Measurements from ENCODE around the gene ESR2. TPM values are rescaled to one million over a fixed set of nuclear protein-coding genes. Genes with fewer than 3 reads are reported as not detected.

ESR2 gene
- total RNA-seq, 1 experiment from 2014 or later: 0.15 TPM

DNA sequence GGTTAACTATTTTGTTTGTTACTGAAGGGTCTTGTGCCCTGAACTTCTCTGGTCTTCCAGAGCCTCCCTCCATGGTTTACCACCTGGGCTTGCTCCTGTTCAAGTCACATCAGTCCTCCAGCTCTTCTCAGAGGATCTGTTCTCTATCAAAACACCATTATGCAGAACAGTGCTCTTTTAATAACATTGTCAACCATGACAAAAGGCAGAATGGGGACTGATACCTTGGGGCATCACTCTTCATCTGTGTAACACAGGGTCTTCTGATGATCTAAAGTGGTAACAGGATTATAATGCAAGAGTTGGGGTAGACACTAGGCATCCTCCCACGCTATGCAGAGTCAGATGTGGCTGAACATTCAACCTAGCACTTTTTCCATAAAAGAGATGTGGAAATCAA is 38.4 kb downstream of the ESR2 start:
- DNase-seq: no peak
- H3K18ac ChIP-seq (ENCODE audit: insufficient read length, low read depth, low read length): no peak overlapping the region
- no peak overlapping the region for H2BK15ac ChIP-seq (ENCODE audit: low read depth, low read length)
- Mint-ChIP-seq H3K4me3 (no peak overlapping the region), H3K4me1 (peaks cover 2 to 8% of the 10 kb centered on the region in 2 experiments), H3K9me3 (no peaks in the 10 kb centered on the region), H3K27me3 (ENCODE audit: low read depth) (no peaks in the 10 kb centered on the region), H3K36me3 (ENCODE audit: insufficient read depth in 1 of 3, low read depth in 3 of 3) (no peaks in the 10 kb centered on the region), H3K27ac (no peak overlapping the region)
- no peak overlapping the region for H4K8ac ChIP-seq (replicated peaks; ENCODE audit: insufficient read length, low read depth, low read length)
- no peaks in the 10 kb centered on the region for H3K27me3 ChIP-seq (ENCODE audit: insufficient read depth, low read length)
- H2BK20ac ChIP-seq (ENCODE audit: low read depth, low read length, poor library complexity, severe bottlenecking): no peak overlapping the region
- H3K4me2 ChIP-seq (ENCODE audit: insufficient read depth, insufficient read length, low read length): no peak overlapping the region
- H3K4me1 ChIP-seq (ENCODE audit: insufficient read depth, low read length): no peaks in the 10 kb centered on the region
- no peak overlapping the region for H2AFZ ChIP-seq (ENCODE audit: low read length)
- H2BK12ac ChIP-seq (ENCODE audit: insufficient read length, low read depth, low read length): no peak overlapping the region
- H3K4ac ChIP-seq (ENCODE audit: low read depth, low read length): no peak overlapping the region
- H3T11ph ChIP-seq (ENCODE audit: low read length): no peak overlapping the region
- no peak overlapping the region for H3K23ac ChIP-seq (ENCODE audit: insufficient read length, low read depth, low read length)
- H3K14ac ChIP-seq (ENCODE audit: insufficient read depth, low read length): no peak overlapping the region
- WGBS (ENCODE audit: extremely low coverage, insufficient read length, low lambda C conversion rate): no CpG with 5 or more reads among the region's 1 CpG
- no peaks in the 10 kb centered on the region for H4K20me1 ChIP-seq (ENCODE audit: control insufficient read depth, insufficient read depth, insufficient read length)
- no peak overlapping the region for H2AK5ac ChIP-seq (ENCODE audit: insufficient read length, low read length)
- H4K5ac ChIP-seq (ENCODE audit: insufficient read length, low read depth, low read length): no peak overlapping the region
- no peak overlapping the region for H3K56ac ChIP-seq (ENCODE audit: insufficient read length, low read depth, low read length)
- no peak overlapping the region for H4K91ac ChIP-seq (ENCODE audit: insufficient read length, low read depth, low read length)
- no peak overlapping the region for H3K27ac ChIP-seq (ENCODE audit: insufficient read length, low read depth, low read length)
- TF ChIP-seq, protein P1, sequence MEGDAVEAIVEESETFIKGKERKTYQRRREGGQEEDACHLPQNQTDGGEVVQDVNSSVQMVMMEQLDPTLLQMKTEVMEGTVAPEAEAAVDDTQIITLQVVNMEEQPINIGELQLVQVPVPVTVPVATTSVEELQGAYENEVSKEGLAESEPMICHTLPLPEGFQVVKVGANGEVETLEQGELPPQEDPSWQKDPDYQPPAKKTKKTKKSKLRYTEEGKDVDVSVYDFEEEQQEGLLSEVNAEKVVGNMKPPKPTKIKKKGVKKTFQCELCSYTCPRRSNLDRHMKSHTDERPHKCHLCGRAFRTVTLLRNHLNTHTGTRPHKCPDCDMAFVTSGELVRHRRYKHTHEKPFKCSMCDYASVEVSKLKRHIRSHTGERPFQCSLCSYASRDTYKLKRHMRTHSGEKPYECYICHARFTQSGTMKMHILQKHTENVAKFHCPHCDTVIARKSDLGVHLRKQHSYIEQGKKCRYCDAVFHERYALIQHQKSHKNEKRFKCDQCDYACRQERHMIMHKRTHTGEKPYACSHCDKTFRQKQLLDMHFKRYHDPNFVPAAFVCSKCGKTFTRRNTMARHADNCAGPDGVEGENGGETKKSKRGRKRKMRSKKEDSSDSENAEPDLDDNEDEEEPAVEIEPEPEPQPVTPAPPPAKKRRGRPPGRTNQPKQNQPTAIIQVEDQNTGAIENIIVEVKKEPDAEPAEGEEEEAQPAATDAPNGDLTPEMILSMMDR (conservative IDR thresholded peaks at IDR 0.05): no peak
- no peak overlapping the region for H3K9ac ChIP-seq (ENCODE audit: extremely low read depth, insufficient read length, low read length)
- H3K79me2 ChIP-seq (ENCODE audit: insufficient read depth, low read length): no peaks in the 10 kb centered on the region
- H2BK120ac ChIP-seq (ENCODE audit: low read depth, low read length, poor library complexity, severe bottlenecking): no peak overlapping the region
- H3K79me1 ChIP-seq (ENCODE audit: insufficient read depth, low read depth, low read length, poor library complexity, severe bottlenecking): no peaks in the 10 kb centered on the region
- no peak overlapping the region for H2BK5ac ChIP-seq (ENCODE audit: insufficient read length, low read length)
- no peaks in the 10 kb centered on the region for H3K23me2 ChIP-seq (ENCODE audit: insufficient read length, low read depth, low read length, poor library complexity, severe bottlenecking)
- H3K9me3 ChIP-seq (ENCODE audit: control insufficient read depth, low read depth, low read length): no peaks in the 10 kb centered on the region
